HEK293 (cell line): Measurements from ENCODE around the gene ARHGAP26.

ENCODE experiments used
- CTCF ChIA-PET: fragments of 350-600 bp; formaldehyde crosslinking; extraction: SDS; loops from one replicate; lab custom pipeline; 2021; ENCODE audit warnings: antibody characterized with exemption; lab: Yijun Ruan, JAX
- POLR2A ChIA-PET: fragments of 300-600 bp; formaldehyde crosslinking; extraction: SDS; loops from one replicate; lab custom pipeline; 2020; ENCODE audit warnings: antibody characterized with exemption, inconsistent platforms; lab: Yijun Ruan, JAX
- H3K27ac ChIP-seq: fragments of 200-500 bp; sonication (Bioruptor generic); 2 replicates; pipeline ENCODE4 v1.5.1; 2014; ENCODE audit warnings: low read depth, low read length, control low read depth, inconsistent platforms; ENCODE audit errors: extremely low read depth
- H3K36me3 ChIP-seq, 2 experiments: fragments of 200-500 bp in 1 of 2; sonication (Bioruptor generic) in 1 of 2; 1 replicate in 1 of 2; 2 replicates in 1 of 2; pipeline ENCODE4 v1.5.1; 2014 to 2017; ENCODE audit warnings: inconsistent platforms in 2 of 2, low read length in 2 of 2; ENCODE audit not compliant: control insufficient read depth in 2 of 2, insufficient read depth in 1 of 2
- H3K4me1 ChIP-seq: fragments of 200-500 bp; sonication (Bioruptor generic); 2 replicates; pipeline ENCODE4 v1.5.1; 2014; ENCODE audit warnings: mild to moderate bottlenecking, low read length, inconsistent platforms; ENCODE audit not compliant: control insufficient read depth, insufficient read depth
- H3K4me3 ChIP-seq: 2 replicates; pipeline ENCODE4 v1.5.1; 2011; ENCODE audit warnings: low read depth, mild to moderate bottlenecking, control low read depth, low read length, moderate library complexity
- H3K9me3 ChIP-seq: fragments of 200-500 bp; sonication (Bioruptor generic); 2 replicates; pipeline ENCODE4 v1.5.1; 2014; ENCODE audit warnings: low read depth, low read length, inconsistent platforms; ENCODE audit not compliant: control insufficient read depth, insufficient read depth
- BCL11A ChIP-seq: fragments of 450-650 bp; formaldehyde crosslinking; IDR thresholded peaks from 2 replicates; pipeline ENCODE4 v1.5.1; 2016; ENCODE audit warnings: low read depth, missing biosample characterization, missing genetic modification characterization
- BCL11B ChIP-seq: fragments of 450-650 bp; formaldehyde crosslinking; IDR thresholded peaks from 2 replicates; pipeline ENCODE4 v1.5.1; 2016; ENCODE audit warnings: low read depth, missing biosample characterization, missing genetic modification characterization
- EGR2 ChIP-seq: fragments of 450-650 bp; formaldehyde crosslinking; IDR thresholded peaks from 2 replicates; pipeline ENCODE4 v1.5.1; 2016; ENCODE audit warnings: low read depth, missing biosample characterization, missing genetic modification characterization
- GFI1B ChIP-seq: fragments of 450-650 bp; formaldehyde crosslinking; IDR thresholded peaks from 2 replicates; pipeline ENCODE4 v1.5.1; 2016; ENCODE audit warnings: missing biosample characterization, missing genetic modification characterization
- MZF1 ChIP-seq: fragments of 450-650 bp; formaldehyde crosslinking; IDR thresholded peaks from 2 replicates; pipeline ENCODE4 v1.5.1; 2017; ENCODE audit warnings: missing biosample characterization, missing genetic modification characterization, borderline replicate concordance
- PATZ1 ChIP-seq: fragments of 450-650 bp; formaldehyde crosslinking; IDR thresholded peaks from 2 replicates; pipeline ENCODE4 v1.5.1; 2016; ENCODE audit warnings: missing biosample characterization, missing genetic modification characterization
- SP2 ChIP-seq: fragments of 450-650 bp; formaldehyde crosslinking; IDR thresholded peaks from 2 replicates; pipeline ENCODE4 v1.5.1; 2016; ENCODE audit warnings: missing biosample characterization, missing genetic modification characterization
- TCF7L2 ChIP-seq: IDR thresholded peaks from 2 replicates; pipeline ENCODE4 v1.6.1; 2011; ENCODE audit warnings: low read depth, mild to moderate bottlenecking, inconsistent platforms, low read length, moderate library complexity, borderline replicate concordance
- TRIM28 ChIP-seq: IDR thresholded peaks from 2 replicates; pipeline ENCODE4 v1.6.1; 2011; ENCODE audit warnings: low read length, control low read depth, borderline replicate concordance
- ZBTB1 ChIP-seq: fragments of 450-650 bp; formaldehyde crosslinking; IDR thresholded peaks from 2 replicates; pipeline ENCODE4 v1.5.1; 2016; ENCODE audit warnings: missing biosample characterization, missing genetic modification characterization
- ZBTB17 ChIP-seq: fragments of 450-650 bp; formaldehyde crosslinking; IDR thresholded peaks from 2 replicates; pipeline ENCODE4 v1.5.1; 2016; ENCODE audit warnings: missing biosample characterization, missing genetic modification characterization
- ZBTB20 ChIP-seq: fragments of 450-650 bp; formaldehyde crosslinking; IDR thresholded peaks from 2 replicates; pipeline ENCODE4 v1.5.1; 2016; ENCODE audit warnings: missing biosample characterization, missing genetic modification characterization
- ZBTB7A ChIP-seq: fragments of 450-650 bp; formaldehyde crosslinking; IDR thresholded peaks from 2 replicates; pipeline ENCODE4 v1.5.1; 2016; ENCODE audit warnings: low read depth, missing biosample characterization, missing genetic modification characterization
- ZNF140 ChIP-seq: fragments of 450-650 bp; formaldehyde crosslinking; IDR thresholded peaks from 2 replicates; pipeline ENCODE4 v1.5.1; 2016; ENCODE audit warnings: missing biosample characterization, missing genetic modification characterization
- ZNF155 ChIP-seq: fragments of 450-650 bp; formaldehyde crosslinking; IDR thresholded peaks from 2 replicates; pipeline ENCODE4 v1.5.1; 2016; ENCODE audit warnings: missing biosample characterization, missing genetic modification characterization
- ZNF184 ChIP-seq: fragments of 450-650 bp; IDR thresholded peaks from 2 replicates; pipeline ENCODE4 v1.5.1; 2018; ENCODE audit warnings: missing biosample characterization, mild to moderate bottlenecking, missing genetic modification characterization
- ZNF274 ChIP-seq, 2 experiments: fragments of 200-500 bp in 1 of 2; fragments of 450-650 bp in 1 of 2; sonication (Bioruptor generic) in 1 of 2; formaldehyde crosslinking in 1 of 2; IDR thresholded peaks; 2 replicates each; pipeline versions ENCODE4 v1.5.1 to v1.6.1; 2014 to 2016; ENCODE audit warnings: borderline replicate concordance in 1 of 2, inconsistent platforms in 1 of 2, low read length in 1 of 2, missing biosample characterization in 1 of 2, missing genetic modification characterization in 1 of 2
- ZNF280C ChIP-seq: fragments of 450-650 bp; formaldehyde crosslinking; IDR thresholded peaks from 2 replicates; pipeline ENCODE4 v1.5.1; 2016; ENCODE audit warnings: missing biosample characterization, missing genetic modification characterization
- ZNF514 ChIP-seq: fragments of 450-650 bp; formaldehyde crosslinking; IDR thresholded peaks from 2 replicates; pipeline ENCODE4 v1.5.1; 2016; ENCODE audit warnings: missing biosample characterization, missing genetic modification characterization
- ZNF654 ChIP-seq: fragments of 450-650 bp; formaldehyde crosslinking; IDR thresholded peaks from 2 replicates; pipeline ENCODE4 v1.5.1; 2016; ENCODE audit warnings: low read depth, missing biosample characterization, missing genetic modification characterization
- ZNF670 ChIP-seq: fragments of 450-650 bp; formaldehyde crosslinking; IDR thresholded peaks from 2 replicates; pipeline ENCODE4 v1.5.1; 2016; ENCODE audit warnings: missing biosample characterization, missing genetic modification characterization, low read depth
- TF ChIP-seq, protein P1 (sequence below): fragments of 450-650 bp; formaldehyde crosslinking; IDR thresholded peaks from 2 replicates; pipeline ENCODE4 v1.5.1; 2016; ENCODE audit warnings: missing biosample characterization, missing genetic modification characterization, borderline replicate concordance
- TF ChIP-seq, protein P2 (sequence below): fragments of 450-650 bp; IDR thresholded peaks from 2 replicates; pipeline ENCODE4 v1.5.1; 2018; ENCODE audit warnings: missing biosample characterization, missing genetic modification characterization
- TF ChIP-seq, protein P3 (sequence below): fragments of 450-650 bp; formaldehyde crosslinking; IDR thresholded peaks from 2 replicates; pipeline ENCODE4 v1.5.1; 2017; ENCODE audit warnings: missing biosample characterization, missing genetic modification characterization

The ARHGAP26 gene

GRCh38 chr5:143248391-143248790, 478.2 kb downstream of the ARHGAP26 start (continued):
- TF ChIP-seq ZNF280C (no peak), TCF7L2 (no peak), SP2 (tag by site-specific recombination) (no peak), EGR2 (no peak), BCL11B (tag by site-specific recombination) (no peak), TRIM28 (no peak), ZNF184 (tag by site-specific recombination) (no peak), ZNF654 (no peak), GFI1B (tag by site-specific recombination) (no peak), ZNF140 (no peak)
- TF ChIP-seq, protein P1, sequence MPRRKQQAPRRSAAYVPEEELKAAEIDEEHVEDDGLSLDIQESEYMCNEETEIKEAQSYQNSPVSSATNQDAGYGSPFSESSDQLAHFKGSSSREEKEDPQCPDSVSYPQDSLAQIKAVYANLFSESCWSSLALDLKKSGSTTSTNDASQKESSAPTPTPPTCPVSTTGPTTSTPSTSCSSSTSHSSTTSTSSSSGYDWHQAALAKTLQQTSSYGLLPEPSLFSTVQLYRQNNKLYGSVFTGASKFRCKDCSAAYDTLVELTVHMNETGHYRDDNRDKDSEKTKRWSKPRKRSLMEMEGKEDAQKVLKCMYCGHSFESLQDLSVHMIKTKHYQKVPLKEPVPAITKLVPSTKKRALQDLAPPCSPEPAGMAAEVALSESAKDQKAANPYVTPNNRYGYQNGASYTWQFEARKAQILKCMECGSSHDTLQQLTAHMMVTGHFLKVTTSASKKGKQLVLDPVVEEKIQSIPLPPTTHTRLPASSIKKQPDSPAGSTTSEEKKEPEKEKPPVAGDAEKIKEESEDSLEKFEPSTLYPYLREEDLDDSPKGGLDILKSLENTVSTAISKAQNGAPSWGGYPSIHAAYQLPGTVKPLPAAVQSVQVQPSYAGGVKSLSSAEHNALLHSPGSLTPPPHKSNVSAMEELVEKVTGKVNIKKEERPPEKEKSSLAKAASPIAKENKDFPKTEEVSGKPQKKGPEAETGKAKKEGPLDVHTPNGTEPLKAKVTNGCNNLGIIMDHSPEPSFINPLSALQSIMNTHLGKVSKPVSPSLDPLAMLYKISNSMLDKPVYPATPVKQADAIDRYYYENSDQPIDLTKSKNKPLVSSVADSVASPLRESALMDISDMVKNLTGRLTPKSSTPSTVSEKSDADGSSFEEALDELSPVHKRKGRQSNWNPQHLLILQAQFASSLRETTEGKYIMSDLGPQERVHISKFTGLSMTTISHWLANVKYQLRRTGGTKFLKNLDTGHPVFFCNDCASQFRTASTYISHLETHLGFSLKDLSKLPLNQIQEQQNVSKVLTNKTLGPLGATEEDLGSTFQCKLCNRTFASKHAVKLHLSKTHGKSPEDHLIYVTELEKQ: no peak

GRCh38 chr5:143248822-143249579, 478.8 kb downstream of the ARHGAP26 start:
- H3K36me3 ChIP-seq: no peaks in the 10 kb centered on the region
- CTCF ChIA-PET: no interaction called here
- no peak overlapping the region for H3K4me3 ChIP-seq
- no peak overlapping the region for H3K27ac ChIP-seq
- H3K4me1 ChIP-seq: peaks cover 4% of the 10 kb centered on the region; the same call in 1 of the 2 replicates
- TF ChIP-seq MZF1 (tag by site-specific recombination): peak; percentile 36; the same call in 1 of the 2 replicates
- peak; percentile 45; the same call in 1 of the 2 replicates for TF ChIP-seq ZBTB20
- no peak for TF ChIP-seq ZNF670
- POLR2A ChIA-PET: no interaction called here
- H3K9me3 ChIP-seq: no peaks in the 10 kb centered on the region

DNA sequence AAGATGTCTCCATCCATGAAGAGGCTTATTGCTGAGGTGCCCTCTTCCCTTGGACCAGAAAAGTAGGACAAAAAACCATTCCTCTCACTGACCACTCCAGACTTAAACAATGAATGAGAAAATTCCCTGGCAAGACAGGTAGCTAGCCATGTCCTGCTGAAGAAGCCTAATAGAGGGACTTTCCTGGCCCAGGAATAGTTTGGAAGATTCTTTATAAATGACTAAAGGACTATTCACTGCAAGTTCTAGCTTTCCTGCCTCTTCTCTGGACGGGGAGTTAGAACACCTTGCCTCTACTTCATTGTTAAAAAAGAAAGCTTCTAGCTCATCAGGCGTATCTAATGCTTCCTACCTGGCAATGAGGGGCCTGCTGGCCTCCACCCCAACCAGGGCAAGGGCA, 479.7 kb downstream of the ARHGAP26 start:
- Histone ChIP-seq H3K27ac (no peak overlapping the region), H3K36me3 (no peaks in the 10 kb centered on the region), H3K4me1 (peaks cover 4% of the 10 kb centered on the region; the same call in 1 of the 2 replicates), H3K9me3 (no peaks in the 10 kb centered on the region), H3K4me3 (no peak overlapping the region)
- ChIA-PET POLR2A (interaction anchor here (1.1 kb wide), 1 partner anchor 8 kb away, joined by 3 read pairs; no protein-coding TSS in a partner anchor), CTCF (no interaction called here)
- no peak for TF ChIP-seq PATZ1 (tag by site-specific recombination)
- no peak for TF ChIP-seq ZNF274 (IDR thresholded peaks at IDR 0.05; ENCODE audit: low read length)
- TF ChIP-seq ZNF274 (tag by site-specific recombination; IDR thresholded peaks at IDR 0.05; ENCODE audit: borderline replicate concordance): no peak
- TF ChIP-seq ZBTB17 (tag by site-specific recombination): no peak
- no peak for TF ChIP-seq ZNF514 (tag by site-specific recombination)
- TF ChIP-seq, protein P2, sequence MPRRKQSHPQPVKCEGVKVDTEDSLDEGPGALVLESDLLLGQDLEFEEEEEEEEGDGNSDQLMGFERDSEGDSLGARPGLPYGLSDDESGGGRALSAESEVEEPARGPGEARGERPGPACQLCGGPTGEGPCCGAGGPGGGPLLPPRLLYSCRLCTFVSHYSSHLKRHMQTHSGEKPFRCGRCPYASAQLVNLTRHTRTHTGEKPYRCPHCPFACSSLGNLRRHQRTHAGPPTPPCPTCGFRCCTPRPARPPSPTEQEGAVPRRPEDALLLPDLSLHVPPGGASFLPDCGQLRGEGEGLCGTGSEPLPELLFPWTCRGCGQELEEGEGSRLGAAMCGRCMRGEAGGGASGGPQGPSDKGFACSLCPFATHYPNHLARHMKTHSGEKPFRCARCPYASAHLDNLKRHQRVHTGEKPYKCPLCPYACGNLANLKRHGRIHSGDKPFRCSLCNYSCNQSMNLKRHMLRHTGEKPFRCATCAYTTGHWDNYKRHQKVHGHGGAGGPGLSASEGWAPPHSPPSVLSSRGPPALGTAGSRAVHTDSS (tag by site-specific recombination): no peak
- TF ChIP-seq, protein P3, sequence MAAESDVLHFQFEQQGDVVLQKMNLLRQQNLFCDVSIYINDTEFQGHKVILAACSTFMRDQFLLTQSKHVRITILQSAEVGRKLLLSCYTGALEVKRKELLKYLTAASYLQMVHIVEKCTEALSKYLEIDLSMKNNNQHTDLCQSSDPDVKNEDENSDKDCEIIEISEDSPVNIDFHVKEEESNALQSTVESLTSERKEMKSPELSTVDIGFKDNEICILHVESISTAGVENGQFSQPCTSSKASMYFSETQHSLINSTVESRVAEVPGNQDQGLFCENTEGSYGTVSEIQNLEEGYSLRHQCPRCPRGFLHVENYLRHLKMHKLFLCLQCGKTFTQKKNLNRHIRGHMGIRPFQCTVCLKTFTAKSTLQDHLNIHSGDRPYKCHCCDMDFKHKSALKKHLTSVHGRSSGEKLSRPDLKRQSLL: no peak
- TF ChIP-seq ZNF155 (tag by site-specific recombination): no peak
- no peak for TF ChIP-seq ZBTB7A (tag by site-specific recombination)
- no peak for TF ChIP-seq ZBTB1 (tag by site-specific recombination)
- TF ChIP-seq BCL11A (tag by site-specific recombination): no peak
